SU-DHL-6 (cell line): Measurements from ENCODE around the gene RAB11FIP3.

ENCODE experiments used
- H2AFZ ChIP-seq: fragments of 200-600 bp; sonication (generic); 2 replicates; pipeline ENCODE4 v1.6.1; 2014; ENCODE audit warnings: low read depth, mild to moderate bottlenecking, moderate library complexity, mixed read lengths, antibody characterized with exemption, low read length; ENCODE audit not compliant: severe bottlenecking
- H3F3A ChIP-seq: fragments of 200-600 bp; shearing (Covaris generic); 2 replicates; pipeline ENCODE4 v1.6.0; 2016; ENCODE audit warnings: antibody characterized with exemption, mild to moderate bottlenecking; ENCODE audit not compliant: insufficient read depth
- H3K27ac ChIP-seq: fragments of 200-600 bp; sonication (generic); 2 replicates; pipeline ENCODE4 v1.5.1; 2016; ENCODE audit warnings: low read depth, mild to moderate bottlenecking, low read length, moderate library complexity, mixed read lengths
- H3K27me3 ChIP-seq: fragments of 200-600 bp; sonication (generic), shearing (Covaris generic); 2 replicates; pipeline ENCODE4 v1.6.0; 2014; ENCODE audit warnings: mild to moderate bottlenecking, low read length
- H3K36me3 ChIP-seq: fragments of 200-600 bp; sonication (generic); 2 replicates; pipeline ENCODE4 v1.6.1; 2014; ENCODE audit warnings: mild to moderate bottlenecking, low read length, mixed read lengths
- H3K4me2 ChIP-seq: fragments of 300-600, 200-600 bp; shearing (Covaris generic), sonication (generic); 2 replicates; pipeline ENCODE4 v1.6.0; 2014; ENCODE audit warnings: low read length, low read depth, mild to moderate bottlenecking; ENCODE audit not compliant: poor library complexity, severe bottlenecking
- H3K4me3 ChIP-seq: fragments of 200-600 bp; sonication (generic); 2 replicates; pipeline ENCODE4 v1.5.1; 2014; ENCODE audit warnings: antibody characterized with exemption, low read length, mild to moderate bottlenecking, mixed read lengths; ENCODE audit not compliant: insufficient read depth, poor library complexity, severe bottlenecking
- H3K79me2 ChIP-seq: fragments of 200-600 bp; sonication (generic); 2 replicates; pipeline ENCODE4 v1.6.1; 2014; ENCODE audit warnings: mild to moderate bottlenecking, low read length, moderate library complexity; ENCODE audit not compliant: insufficient read depth
- H3K9ac ChIP-seq: fragments of 200-600 bp; sonication (generic); 2 replicates; pipeline ENCODE4 v1.7.0; 2014; ENCODE audit warnings: mild to moderate bottlenecking, low read length
- H3K9me2 ChIP-seq: fragments of 200-600 bp; sonication (generic); replicated peaks from 2 replicates; pipeline ENCODE4 v1.6.1; 2014; ENCODE audit warnings: low read length; ENCODE audit not compliant: insufficient read depth
- H3K9me3 ChIP-seq: fragments of 200-600 bp; sonication (generic); 2 replicates; pipeline ENCODE4 v1.6.1; 2014; ENCODE audit warnings: low read length, mixed read lengths; ENCODE audit not compliant: insufficient read depth
- H4K20me1 ChIP-seq: fragments of 200-600 bp; sonication (generic); 2 replicates; pipeline ENCODE4 v1.6.1; 2014; ENCODE audit warnings: low read depth, mild to moderate bottlenecking, antibody characterized with exemption, low read length, moderate library complexity, mixed read lengths
- CTCF ChIP-seq: fragments of 200-600 bp; sonication (generic); IDR thresholded peaks from one replicate; pipeline ENCODE4 v1.5.1; 2017; ENCODE audit warnings: antibody characterized with exemption, mild to moderate bottlenecking, low read length, moderate library complexity; ENCODE audit not compliant: insufficient read depth, poor library complexity, severe bottlenecking
- EZH2phosphoT487 ChIP-seq: fragments of 200-600 bp; sonication (generic), shearing (Covaris generic); conservative IDR thresholded peaks from 2 replicates; pipeline ENCODE4 v1.6.1; 2018; ENCODE audit warnings: mild to moderate bottlenecking, antibody characterized with exemption, low read length, moderate library complexity, mixed read lengths

The RAB11FIP3 gene

GRCh38 chr16:522320-523096 lies 97.1 kb downstream of the RAB11FIP3 start:
- H3K9me3 ChIP-seq, result no peaks in the 10 kb centered on the region
- no peaks in the 10 kb centered on the region for H3K36me3 ChIP-seq
- no peak overlapping the region for H3K4me2 ChIP-seq
- no peak overlapping the region for H3K4me3 ChIP-seq
- no peaks in the 10 kb centered on the region for H3K9me2 ChIP-seq
- no peak overlapping the region for H3K9ac ChIP-seq
- H3F3A ChIP-seq, result 0 out of 2 replicates have a peak, but pooled peaks cover 9% of the 10 kb centered on the region
- no peak for TF ChIP-seq CTCF
- TF ChIP-seq EZH2phosphoT487, result no peak
- 0 out of 2 replicates have a peak, but pooled peaks cover 3% of the 10 kb centered on the region for H3K79me2 ChIP-seq
- no peaks in the 10 kb centered on the region for H4K20me1 ChIP-seq
- H3K27me3 ChIP-seq, result no peaks in the 10 kb centered on the region
- no peak overlapping the region for H2AFZ ChIP-seq
- no peak overlapping the region for H3K27ac ChIP-seq

- H3K27ac ChIP-seq, result no peak overlapping the region
- 0 out of 2 replicates have a peak, but pooled peaks cover 9% of the 10 kb centered on the region for H3F3A ChIP-seq
- H3K27me3 ChIP-seq, result no peaks in the 10 kb centered on the region
- H3K9ac ChIP-seq, result no peak overlapping the region
- H3K79me2 ChIP-seq, result peaks cover 5% of the 10 kb centered on the region
- no peaks in the 10 kb centered on the region for H3K9me3 ChIP-seq
- H3K4me2 ChIP-seq, result no peak overlapping the region
- no peak overlapping the region for H3K4me3 ChIP-seq
- no peaks in the 10 kb centered on the region for H3K36me3 ChIP-seq
- TF ChIP-seq EZH2phosphoT487 (no peak), CTCF (no peak)
- no peaks in the 10 kb centered on the region for H3K9me2 ChIP-seq
- H2AFZ ChIP-seq, result no peak overlapping the region
- H4K20me1 ChIP-seq, result no peaks in the 10 kb centered on the region
Measured at GRCh38 chr16:523097-523741, 97.8 kb downstream of the RAB11FIP3 start.

- Histone ChIP-seq H2AFZ (no peak overlapping the region), H3K9me2 (no peaks in the 10 kb centered on the region), H3K27ac (no peak overlapping the region), H3K9ac (no peak overlapping the region), H3F3A (0 out of 2 replicates have a peak, but pooled peaks cover 9% of the 10 kb centered on the region), H3K4me2 (no peak overlapping the region), H3K4me3 (no peak overlapping the region), H3K27me3 (no peaks in the 10 kb centered on the region), H4K20me1 (no peaks in the 10 kb centered on the region), H3K9me3 (no peaks in the 10 kb centered on the region), H3K36me3 (no peaks in the 10 kb centered on the region), H3K79me2 (peaks cover 17% of the 10 kb centered on the region)
- TF ChIP-seq EZH2phosphoT487 (no peak), CTCF (no peak)
Measured at GRCh38 chr16:524274-525040, 99.0 kb downstream of the RAB11FIP3 start.
